Duodenal mucosa (tissue), 2 donors: ENCODE data around the gene PPP1CB.
"Not testable (repeated sequence)": the region's sequence is repeated elsewhere in the genome, so short reads cannot be mapped to it uniquely, and the experiment has no call there.

Experiments
- H3K27ac ChIP-seq: one replicate; pipeline ENCODE4 v1.7.0; 2013; ENCODE audit warnings: low read depth, low read length
- H3K27me3 ChIP-seq, 2 donors: one replicate each; pipeline ENCODE4 v1.7.0; 2013; ENCODE audit warnings: low read length in 2 of 2, control low read depth in 1 of 2; ENCODE audit not compliant: insufficient read depth in 2 of 2, control insufficient read depth in 1 of 2
- H3K36me3 ChIP-seq, 2 donors: one replicate each; pipeline ENCODE4 v1.7.0; 2013; ENCODE audit warnings: low read length in 2 of 2, control low read depth in 1 of 2; ENCODE audit not compliant: insufficient read depth in 2 of 2, control insufficient read depth in 1 of 2
- H3K4me1 ChIP-seq, 2 donors: one replicate each; pipeline ENCODE4 v1.7.0; 2013; ENCODE audit warnings: low read length in 2 of 2, control low read depth in 1 of 2; ENCODE audit not compliant: insufficient read depth in 2 of 2, control insufficient read depth in 1 of 2
- H3K4me3 ChIP-seq, 2 donors: one replicate each; pipeline ENCODE4 v1.7.0; 2013; ENCODE audit warnings: low read length in 2 of 2, low read depth in 1 of 2
- H3K9ac ChIP-seq, 2 donors: one replicate each; pipeline ENCODE4 v1.7.0; 2013; ENCODE audit warnings: low read length in 2 of 2, low read depth in 1 of 2
- H3K9me3 ChIP-seq, 2 donors: one replicate each; pipeline ENCODE4 v1.7.0; 2013; ENCODE audit warnings: low read length in 2 of 2, control low read depth in 1 of 2; ENCODE audit not compliant: control insufficient read depth in 1 of 2

Gene PPP1CB

GRCh38 chr2:28768952-28769351, 17.3 kb downstream of the PPP1CB start:
- Histone ChIP-seq H3K36me3 (no peaks in the 10 kb centered on the region), H3K4me3 (no peak overlapping the region), H3K9ac (no peak overlapping the region), H3K4me1 (peaks cover 0 to 4% of the 10 kb centered on the region in 2 donors), H3K27ac (no peak overlapping the region), H3K27me3 (no peaks in the 10 kb centered on the region), H3K9me3 (no peaks in the 10 kb centered on the region)

DNA sequence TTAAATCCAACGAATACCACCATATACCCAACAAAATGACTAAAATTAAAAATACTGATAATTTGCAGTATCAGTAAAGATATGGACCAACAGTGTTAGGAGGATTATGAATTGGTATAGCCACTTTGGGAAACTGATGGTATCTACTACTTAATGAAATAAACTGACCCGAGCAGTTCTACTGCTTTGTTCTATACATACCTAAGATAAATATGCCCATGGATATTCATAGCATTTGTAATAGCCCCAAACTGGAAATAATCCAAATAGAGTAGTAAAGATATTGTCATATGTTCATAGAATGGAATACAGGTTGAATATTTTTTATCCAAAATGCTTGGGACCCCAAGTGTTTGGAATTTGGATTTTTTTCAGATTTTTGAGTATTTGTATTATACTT, 20.7 kb downstream of the PPP1CB start:
- Histone ChIP-seq H3K9ac (no peak overlapping the region), H3K9me3 (no peaks in the 10 kb centered on the region), H3K4me1 (no peaks in the 10 kb centered on the region), H3K4me3 (no peak overlapping the region), H3K27me3 (no peaks in the 10 kb centered on the region), H3K36me3 (peaks cover 0 to 2% of the 10 kb centered on the region in 2 donors), H3K27ac (no peak overlapping the region)

- no peak overlapping the region for H3K27ac ChIP-seq
- no peaks in the 10 kb centered on the region for H3K9me3 ChIP-seq
- H3K4me1 ChIP-seq, result no peaks in the 10 kb centered on the region
- H3K9ac ChIP-seq, result no peak overlapping the region
- H3K27me3 ChIP-seq, result no peaks in the 10 kb centered on the region
- peaks cover 28 to 37% of the 10 kb centered on the region in 2 donors for H3K36me3 ChIP-seq
- no peak overlapping the region for H3K4me3 ChIP-seq
Measured at GRCh38 chr2:28776471-28776870, 24.8 kb downstream of the PPP1CB start.

DNA sequence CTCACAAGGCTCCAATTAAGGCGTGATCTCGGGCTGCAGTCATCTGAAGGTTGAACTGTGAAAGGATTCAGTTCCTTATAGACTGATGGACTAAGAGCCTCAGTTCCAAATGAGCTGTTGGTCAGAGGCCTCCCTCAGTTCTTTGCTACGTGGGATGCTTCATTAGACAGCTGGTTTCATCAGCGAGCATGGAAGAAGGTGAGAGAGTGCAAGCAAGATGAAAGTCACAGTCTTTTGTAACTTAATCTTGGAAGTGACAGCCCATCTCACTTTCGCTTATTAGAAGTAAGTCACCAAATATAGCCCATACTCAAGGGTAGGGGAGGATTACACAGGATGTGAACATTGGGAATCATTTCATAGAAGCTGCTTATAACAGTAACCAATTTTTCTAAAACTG, 26.8 kb downstream of the PPP1CB start:
- Histone ChIP-seq H3K36me3 (peaks cover 37 to 55% of the 10 kb centered on the region in 2 donors), H3K9ac (no peak overlapping the region), H3K4me1 (no peaks in the 10 kb centered on the region), H3K4me3 (no peak overlapping the region), H3K27ac (no peak overlapping the region), H3K9me3 (no peaks in the 10 kb centered on the region), H3K27me3 (no peaks in the 10 kb centered on the region)

DNA sequence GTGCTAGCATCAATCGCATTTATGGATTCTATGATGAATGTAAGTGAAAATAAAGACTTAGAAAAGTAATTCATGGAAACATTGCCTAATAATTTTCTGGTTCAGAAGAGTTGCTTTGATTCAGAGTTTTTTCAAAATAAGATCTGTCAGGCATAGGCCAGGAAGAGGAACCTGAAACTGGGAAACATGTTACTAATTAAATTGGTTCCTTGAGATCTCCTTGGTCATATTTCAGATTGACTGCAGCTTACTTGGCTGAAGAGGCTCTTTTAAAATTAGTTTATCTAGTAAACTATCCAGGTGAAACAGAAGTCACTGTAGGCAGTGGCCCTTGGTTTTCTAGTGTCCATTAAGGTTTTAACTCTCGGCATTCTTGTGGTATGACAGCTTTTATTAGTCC, 27.4 kb downstream of the PPP1CB start:
- H3K9me3 ChIP-seq, result no peaks in the 10 kb centered on the region
- H3K9ac ChIP-seq, result no peak overlapping the region
- no peaks in the 10 kb centered on the region for H3K4me1 ChIP-seq
- no peak overlapping the region for H3K27ac ChIP-seq
- H3K27me3 ChIP-seq, result no peaks in the 10 kb centered on the region
- H3K4me3 ChIP-seq, result no peak overlapping the region
- peaks cover 37 to 55% of the 10 kb centered on the region in 2 donors for H3K36me3 ChIP-seq

- H3K27me3 ChIP-seq, result no peaks in the 10 kb centered on the region
- peaks cover 42 to 65% of the 10 kb centered on the region in 2 donors for H3K36me3 ChIP-seq
- H3K4me3 ChIP-seq, result no peak overlapping the region
- H3K9me3 ChIP-seq, result no peaks in the 10 kb centered on the region
- no peak overlapping the region for H3K27ac ChIP-seq
- H3K9ac ChIP-seq, result no peak overlapping the region
- no peaks in the 10 kb centered on the region for H3K4me1 ChIP-seq
Measured at GRCh38 chr2:28780496-28780895, 28.9 kb downstream of the PPP1CB start.

DNA sequence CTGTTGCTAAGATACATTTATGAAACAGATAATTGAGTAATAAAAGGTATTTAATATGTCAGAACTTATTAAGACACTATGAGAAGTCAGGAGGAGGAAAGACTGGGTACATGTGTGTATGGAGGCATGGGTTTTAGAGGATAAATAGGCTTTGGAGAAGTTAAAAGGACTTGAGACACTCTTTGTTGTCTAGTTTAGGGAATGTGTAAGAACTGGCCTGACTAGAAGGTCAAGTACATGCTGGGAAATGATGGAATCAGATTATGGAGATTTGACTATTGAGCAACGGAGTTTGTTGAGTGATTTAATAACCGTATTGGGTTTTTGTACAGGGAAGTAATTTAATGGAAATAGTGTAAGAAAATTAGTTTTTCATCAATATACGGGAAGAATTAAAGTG, 30.8 kb downstream of the PPP1CB start:
- H3K36me3 ChIP-seq, result peaks cover 48 to 79% of the 10 kb centered on the region in 2 donors
- H3K9ac ChIP-seq, result no peak overlapping the region
- no peaks in the 10 kb centered on the region for H3K9me3 ChIP-seq
- no peak overlapping the region for H3K4me3 ChIP-seq
- no peaks in the 10 kb centered on the region for H3K4me1 ChIP-seq
- H3K27me3 ChIP-seq, result no peaks in the 10 kb centered on the region
- H3K27ac ChIP-seq, result no peak overlapping the region

GRCh38 chr2:28784570-28784969, 32.9 kb downstream of the PPP1CB start:
- H3K9ac ChIP-seq, H3K4me1 ChIP-seq, H3K9me3 ChIP-seq, H3K27ac ChIP-seq, H3K4me3 ChIP-seq, H3K27me3 ChIP-seq: not testable (repeated sequence)
- peaks cover 49 to 80% of the 10 kb centered on the region in 2 donors for H3K36me3 ChIP-seq

DNA sequence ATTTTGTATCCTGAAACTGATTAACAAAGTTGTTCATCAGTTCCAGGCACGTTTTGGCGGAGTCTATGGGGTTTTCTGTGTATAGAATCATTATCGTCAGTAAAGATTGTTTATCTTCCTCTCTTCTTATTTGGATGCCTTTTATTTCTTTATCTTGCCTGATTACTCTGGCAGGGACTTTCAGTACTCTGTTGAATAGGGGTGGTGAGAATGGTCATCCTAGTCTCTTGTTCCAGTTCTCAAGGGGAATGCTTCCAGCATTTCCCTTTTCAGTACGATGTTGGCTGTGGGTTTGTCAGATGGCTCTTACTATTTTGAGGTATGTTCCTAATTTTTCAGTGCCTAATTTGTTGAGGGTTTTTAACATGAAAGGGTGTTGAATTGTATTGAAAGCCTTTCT, 45.0 kb downstream of the PPP1CB start:
- H3K36me3 ChIP-seq, result peaks cover 27 to 75% of the 10 kb centered on the region in 2 donors
- no peaks in the 10 kb centered on the region for H3K9me3 ChIP-seq
- no peaks in the 10 kb centered on the region for H3K4me1 ChIP-seq
- no peaks in the 10 kb centered on the region for H3K27me3 ChIP-seq
- H3K27ac ChIP-seq, result no peak overlapping the region
- H3K4me3 ChIP-seq, result no peak overlapping the region
- no peak overlapping the region for H3K9ac ChIP-seq

DNA sequence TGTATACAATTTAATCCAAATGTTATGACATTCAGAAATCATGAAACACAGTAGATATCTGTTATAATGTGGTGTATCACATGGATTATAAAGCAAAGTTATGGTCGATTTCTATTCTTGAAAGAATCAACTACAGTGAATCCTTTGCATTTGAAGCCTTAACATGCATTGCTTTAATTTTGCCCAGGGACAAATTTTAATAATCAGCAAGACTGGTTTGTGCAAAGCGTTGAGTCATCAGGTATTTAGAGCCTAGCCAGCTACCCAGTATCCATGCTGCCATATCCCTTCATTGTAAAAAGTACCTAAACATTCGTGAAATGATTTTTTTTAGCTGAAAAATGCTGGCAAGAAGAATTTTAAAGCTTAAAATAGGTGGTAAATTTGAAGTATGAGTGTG, 50.1 kb downstream of the PPP1CB start:
- Histone ChIP-seq H3K9me3 (no peaks in the 10 kb centered on the region), H3K27ac (no peak overlapping the region), H3K27me3 (no peaks in the 10 kb centered on the region), H3K4me1 (no peaks in the 10 kb centered on the region), H3K36me3 (peaks cover 33 to 52% of the 10 kb centered on the region in 2 donors), H3K9ac (no peak overlapping the region), H3K4me3 (no peak overlapping the region)

DNA sequence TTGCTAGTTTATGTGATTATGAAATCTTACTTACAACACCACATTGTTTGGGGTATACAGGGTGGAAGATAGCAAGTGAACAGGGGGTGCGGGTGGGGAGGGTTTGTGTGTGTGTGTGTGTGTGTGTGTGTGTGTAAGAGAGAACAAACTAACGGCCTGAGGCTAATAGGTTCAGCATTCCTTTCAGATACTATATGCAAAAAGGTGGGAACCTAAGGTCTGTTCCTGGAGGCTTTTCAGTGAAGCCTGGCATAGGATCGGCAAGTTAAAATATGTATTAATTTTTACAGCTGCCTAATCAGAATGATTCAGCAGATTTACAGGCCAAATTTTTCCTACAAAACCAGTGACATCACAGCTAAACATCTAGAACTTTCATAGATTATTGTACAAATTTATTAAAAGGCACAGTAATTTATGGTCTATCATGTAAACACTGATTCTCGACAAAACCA, 51.4 kb downstream of the PPP1CB start:
- H3K27ac ChIP-seq, result no peak overlapping the region
- no peak overlapping the region for H3K9ac ChIP-seq

More for the DNA sequence above, 51.4 kb downstream of the PPP1CB start:
- no peaks in the 10 kb centered on the region for H3K9me3 ChIP-seq
- H3K4me1 ChIP-seq, result no peaks in the 10 kb centered on the region
- no peak overlapping the region for H3K4me3 ChIP-seq
- peaks cover 32 to 44% of the 10 kb centered on the region in 2 donors for H3K36me3 ChIP-seq
- H3K27me3 ChIP-seq, result no peaks in the 10 kb centered on the region
